Gastroesophageal sphincter (tissue), 4 donors: ENCODE data around the gene RAB7B. TPM values are rescaled to one million over a fixed set of nuclear protein-coding genes. Genes with fewer than 3 reads are reported as not detected.

Experiments
- ATAC-seq: fragments of 150-250 bp; one replicate; pipeline ENCODE4 v1.9.1; 2016; ENCODE audit warnings: mild to moderate bottlenecking, moderate library complexity
- H3K27ac ChIP-seq, 4 donors: fragments of 200-600 bp; sonication (generic) in 3 of 4; 1 replicate in 3 of 4; 2 replicates in 1 of 4; pipeline ENCODE4 v1.5.1; 2016 to 2019
- H3K27me3 ChIP-seq: fragments of 200-600 bp; sonication (generic); one replicate; pipeline ENCODE4 v1.5.1; 2019
- H3K36me3 ChIP-seq, 2 donors: fragments of 200-600 bp; sonication (generic); one replicate each; pipeline ENCODE4 v1.5.1; 2019; ENCODE audit warnings: control low read depth in 1 of 2
- H3K4me1 ChIP-seq, 3 donors: fragments of 200-600 bp; sonication (generic); 1 replicate in 2 of 3; 2 replicates in 1 of 3; pipeline ENCODE4 v1.5.1; 2016 to 2019; ENCODE audit warnings: control low read depth in 2 of 3
- H3K4me3 ChIP-seq, 2 donors: fragments of 200-600 bp; sonication (generic); one replicate each; pipeline ENCODE4 v1.5.1; 2019; ENCODE audit warnings: mild to moderate bottlenecking in 1 of 2, moderate library complexity in 1 of 2
- H3K9me3 ChIP-seq, 3 donors: fragments of 200-600 bp; sonication (generic); one replicate each; pipeline ENCODE4 v1.5.1; 2017 to 2019; ENCODE audit warnings: control low read depth in 2 of 3
- EP300 ChIP-seq: sonication (generic); formaldehyde crosslinking; IDR thresholded peaks from one replicate; pipeline ENCODE4 v1.6.1; 2017; ENCODE audit warnings: antibody characterized with exemption, mild to moderate bottlenecking
- POLR2A ChIP-seq, 2 donors: fragments of 450-650 bp; IDR thresholded peaks; one replicate each; pipeline ENCODE4 v1.6.1; 2017; ENCODE audit warnings: antibody characterized with exemption in 2 of 2, mild to moderate bottlenecking in 2 of 2, moderate library complexity in 1 of 2
- POLR2AphosphoS5 ChIP-seq: sonication (generic); formaldehyde crosslinking; IDR thresholded peaks from one replicate; pipeline ENCODE4 v1.6.1; 2017; ENCODE audit warnings: antibody characterized with exemption
- WGBS, 2 donors: methylation state at CpG; one replicate each; pipeline ENCODE4 v1.1.5; 2018; ENCODE audit warnings: low coverage in 1 of 2; 5-methylcytosine and 5-hydroxymethylcytosine counted together
- total RNA-seq, 4 donors: library from RNA; depleted of rRNA; stranded (reverse); fragments of >200 nt; gene quantifications; one replicate each; pipeline ENCODE4 v1.1.0, GENCODE V29; 2016
- TF ChIP-seq, protein P1 (sequence below), 4 experiments: fragments of 200-600 bp in 2 of 4; fragments of 450-650 bp in 2 of 4; sonication (generic) in 1 of 4; IDR thresholded peaks; one replicate each; pipeline ENCODE4 v1.5.1; 2017 to 2019; ENCODE audit warnings: antibody characterized with exemption in 4 of 4, mild to moderate bottlenecking in 2 of 4, moderate library complexity in 2 of 4

The RAB7B gene
- total RNA-seq, 4 donors from 2014 or later: 0.78 to 2.4 (median 2.0) TPM

DNA sequence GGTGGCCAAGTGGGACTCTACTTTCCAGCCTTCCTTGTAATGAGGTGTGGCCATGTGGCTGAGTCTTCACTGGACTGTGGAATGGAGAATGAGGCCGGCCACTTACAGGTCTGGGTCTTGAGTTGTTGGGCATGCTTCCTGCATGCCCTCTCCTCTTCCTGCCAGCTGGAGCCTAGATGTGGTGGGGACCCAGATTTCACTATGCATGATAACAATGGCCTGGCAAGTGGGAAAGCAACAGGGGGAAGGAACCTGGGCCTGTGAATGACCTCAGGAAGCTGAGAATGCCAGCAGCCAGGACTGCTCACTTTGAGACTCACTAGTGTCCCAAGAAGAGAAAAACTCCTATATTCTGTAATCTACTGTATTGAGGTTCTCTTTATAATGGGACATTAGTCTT, 51.4 kb downstream of the RAB7B start:
- no peak for ATAC-seq
- H3K27ac ChIP-seq: no peak overlapping the region
- H3K4me3 ChIP-seq: no peak overlapping the region
- H3K9me3 ChIP-seq: no peaks in the 10 kb centered on the region
- no CpG with 5 or more reads among the region's 1 CpG for WGBS, 2 donors
- no peak for TF ChIP-seq POLR2AphosphoS5
- no peak for TF ChIP-seq EP300
- TF ChIP-seq, protein P1, sequence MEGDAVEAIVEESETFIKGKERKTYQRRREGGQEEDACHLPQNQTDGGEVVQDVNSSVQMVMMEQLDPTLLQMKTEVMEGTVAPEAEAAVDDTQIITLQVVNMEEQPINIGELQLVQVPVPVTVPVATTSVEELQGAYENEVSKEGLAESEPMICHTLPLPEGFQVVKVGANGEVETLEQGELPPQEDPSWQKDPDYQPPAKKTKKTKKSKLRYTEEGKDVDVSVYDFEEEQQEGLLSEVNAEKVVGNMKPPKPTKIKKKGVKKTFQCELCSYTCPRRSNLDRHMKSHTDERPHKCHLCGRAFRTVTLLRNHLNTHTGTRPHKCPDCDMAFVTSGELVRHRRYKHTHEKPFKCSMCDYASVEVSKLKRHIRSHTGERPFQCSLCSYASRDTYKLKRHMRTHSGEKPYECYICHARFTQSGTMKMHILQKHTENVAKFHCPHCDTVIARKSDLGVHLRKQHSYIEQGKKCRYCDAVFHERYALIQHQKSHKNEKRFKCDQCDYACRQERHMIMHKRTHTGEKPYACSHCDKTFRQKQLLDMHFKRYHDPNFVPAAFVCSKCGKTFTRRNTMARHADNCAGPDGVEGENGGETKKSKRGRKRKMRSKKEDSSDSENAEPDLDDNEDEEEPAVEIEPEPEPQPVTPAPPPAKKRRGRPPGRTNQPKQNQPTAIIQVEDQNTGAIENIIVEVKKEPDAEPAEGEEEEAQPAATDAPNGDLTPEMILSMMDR (IDR thresholded peaks at IDR 0.05): no peak
- no peak for TF ChIP-seq POLR2A (IDR thresholded peaks at IDR 0.05)
- H3K36me3 ChIP-seq: no peaks in the 10 kb centered on the region
- peaks cover 11% of the 10 kb centered on the region for H3K27me3 ChIP-seq
- no peaks in the 10 kb centered on the region for H3K4me1 ChIP-seq

DNA sequence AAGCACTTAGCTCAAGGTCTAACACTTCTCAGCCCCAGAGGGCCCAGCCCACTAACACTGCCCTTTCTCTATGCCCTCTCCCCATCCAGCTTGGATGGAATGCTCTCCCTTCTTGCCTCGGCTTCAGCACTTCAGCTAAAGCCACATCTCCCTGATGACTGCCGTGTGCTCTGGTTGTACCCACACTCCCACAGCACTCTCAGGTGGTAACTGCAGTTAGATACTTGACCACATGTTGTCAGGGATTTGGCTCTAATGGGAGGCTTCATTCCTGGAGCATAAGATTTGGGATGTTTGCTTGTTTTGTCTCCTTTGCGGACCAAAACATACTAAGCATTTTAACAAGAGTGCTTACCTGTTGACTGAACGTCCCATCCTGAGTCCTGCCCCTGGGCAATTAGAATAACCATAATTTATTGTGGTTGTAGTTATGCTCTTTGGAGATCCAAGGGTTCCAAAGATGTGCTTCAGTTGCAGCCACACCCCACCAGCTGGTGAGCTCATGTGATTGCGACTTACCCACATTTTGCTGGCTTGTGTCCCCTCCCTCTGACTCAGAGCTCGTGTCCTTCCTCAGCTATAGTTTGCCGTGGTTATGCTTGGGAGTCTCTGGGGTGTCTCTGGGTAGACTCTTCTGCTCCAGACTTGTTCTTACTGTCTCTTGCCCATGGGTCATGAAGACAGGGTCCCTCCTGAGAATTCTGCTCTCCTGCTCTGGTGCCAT, 52.2 kb downstream of the RAB7B start:
- Histone ChIP-seq H3K36me3 (no peaks in the 10 kb centered on the region), H3K4me3 (no peak overlapping the region), H3K4me1 (no peaks in the 10 kb centered on the region), H3K9me3 (no peaks in the 10 kb centered on the region), H3K27ac (no peak overlapping the region), H3K27me3 (peaks cover 5% of the 10 kb centered on the region)
- ATAC-seq: no peak
- TF ChIP-seq, protein P1 (IDR thresholded peaks at IDR 0.05): no peak
- TF ChIP-seq POLR2A (IDR thresholded peaks at IDR 0.05) (no peak), POLR2AphosphoS5 (no peak), EP300 (no peak)
- WGBS, 2 donors: 74 to 83% methylated on average over 3 to 6 of the region's 7 CpGs

DNA sequence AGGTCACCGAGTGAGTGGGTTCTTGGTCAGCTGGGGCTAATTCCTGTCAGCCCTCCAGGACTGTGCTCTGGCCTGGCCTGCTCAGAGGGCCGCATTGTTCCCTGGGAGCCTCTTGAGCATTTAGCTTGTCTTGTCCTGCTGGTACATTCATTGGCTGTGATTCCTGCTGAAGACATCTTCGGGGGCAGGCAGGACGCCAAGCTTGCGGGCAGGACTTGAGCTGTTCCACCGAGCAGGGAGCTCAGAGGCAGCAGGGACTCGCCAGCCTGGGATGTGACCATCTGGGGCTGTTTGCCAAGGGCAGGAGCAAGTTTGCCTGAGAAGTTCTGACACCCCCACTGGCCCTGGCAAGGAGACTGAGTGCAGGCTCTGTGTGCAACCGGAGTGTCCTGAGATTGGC, 52.9 kb downstream of the RAB7B start:
- ATAC-seq: no peak
- no peak overlapping the region for H3K27ac ChIP-seq
- TF ChIP-seq POLR2A (IDR thresholded peaks at IDR 0.05) (no peak), POLR2AphosphoS5 (no peak), EP300 (no peak)
- TF ChIP-seq, protein P1 (IDR thresholded peaks at IDR 0.05): no peak
- no peaks in the 10 kb centered on the region for H3K9me3 ChIP-seq
- H3K27me3 ChIP-seq: peaks cover 5% of the 10 kb centered on the region
- 80% methylated on average over 1 of the region's 8 CpGs; no CpG with 5 or more reads in 1 of the 2 donors for WGBS, 2 donors
- no peaks in the 10 kb centered on the region for H3K36me3 ChIP-seq
- H3K4me3 ChIP-seq: no peak overlapping the region
- no peaks in the 10 kb centered on the region for H3K4me1 ChIP-seq

DNA sequence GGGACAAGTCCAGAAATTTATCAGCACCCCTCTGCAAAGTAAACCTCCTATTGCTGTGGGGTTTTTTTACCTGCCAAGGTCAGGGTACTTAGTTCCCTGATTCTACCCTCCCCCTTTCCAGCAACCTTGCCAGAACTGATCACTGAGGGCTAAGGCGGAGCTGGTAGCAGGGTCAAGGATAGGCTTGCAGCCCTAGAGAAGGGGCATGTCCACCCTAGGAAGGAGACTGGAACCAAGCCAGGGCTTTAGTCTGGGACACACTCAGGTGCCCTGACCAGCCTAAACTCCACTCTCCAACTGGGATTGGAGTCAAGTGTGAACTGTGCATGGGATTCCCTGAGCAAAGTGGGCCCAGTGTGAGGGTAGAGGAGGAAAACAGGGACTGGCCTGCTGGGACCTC, 53.4 kb downstream of the RAB7B start:
- Histone ChIP-seq H3K36me3 (no peaks in the 10 kb centered on the region), H3K4me1 (no peaks in the 10 kb centered on the region), H3K27me3 (peaks cover 9% of the 10 kb centered on the region), H3K9me3 (no peaks in the 10 kb centered on the region), H3K27ac (no peak overlapping the region), H3K4me3 (no peak overlapping the region)
- WGBS, 2 donors: no CpG with 5 or more reads among the region's 1 CpG
- TF ChIP-seq POLR2AphosphoS5 (no peak), POLR2A (IDR thresholded peaks at IDR 0.05) (no peak), EP300 (no peak)
- TF ChIP-seq, protein P1 (IDR thresholded peaks at IDR 0.05): no peak
- no peak for ATAC-seq

DNA sequence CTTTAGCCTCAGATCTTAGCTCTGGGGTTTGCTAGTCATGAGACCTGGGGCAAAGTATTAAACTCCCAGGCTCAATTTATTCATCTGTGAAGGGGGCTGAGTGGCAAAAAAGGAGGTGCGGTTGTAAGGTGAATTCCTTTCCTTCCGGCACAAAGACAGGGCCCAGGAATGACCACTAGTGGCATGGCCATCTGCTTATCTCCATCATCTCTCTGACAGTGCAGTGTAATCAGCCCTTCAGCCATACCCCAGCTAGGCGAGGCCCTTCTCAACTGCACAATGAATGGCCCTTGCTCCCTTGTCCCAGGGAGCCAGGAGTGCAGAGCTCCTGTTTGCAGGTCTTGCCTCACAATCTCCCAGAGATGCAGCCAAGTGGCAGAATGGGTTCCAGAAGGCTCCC, 54.3 kb downstream of the RAB7B start:
- Histone ChIP-seq H3K27ac (no peak overlapping the region), H3K27me3 (peaks cover 16% of the 10 kb centered on the region), H3K9me3 (no peaks in the 10 kb centered on the region), H3K4me3 (no peak overlapping the region), H3K36me3 (no peaks in the 10 kb centered on the region), H3K4me1 (no peaks in the 10 kb centered on the region)
- no peak for ATAC-seq
- 75 to 100% methylated on average over 2 to 3 of the region's 3 CpGs for whole genome bisulfite sequencing, 2 donors
- no peak for TF ChIP-seq EP300
- TF ChIP-seq POLR2A (IDR thresholded peaks at IDR 0.05): no peak
- TF ChIP-seq POLR2AphosphoS5: no peak
- TF ChIP-seq, protein P1 (IDR thresholded peaks at IDR 0.05): no peak
